Right renal pelvis (tissue), 4 donors: Measurements from ENCODE around the gene TMEM87A. TPM values are rescaled to one million over a fixed set of nuclear protein-coding genes. Genes with fewer than 3 reads are reported as not detected.

ENCODE experiments used
- DNase-seq, 4 donors: peaks; one replicate each; pipeline ENCODE4 v3.0.0-alpha.2; 2013; ENCODE audit warnings: low read depth in 4 of 4, low spot score in 3 of 4, missing footprints in 1 of 4
- polyA plus RNA-seq, 4 donors: library from polyadenylated mRNA; unstranded; fragments of 120-200 nt; gene quantifications; one replicate each; pipeline ENCODE4 v1.2.1, GENCODE V29; 2013; ENCODE audit not compliant: insufficient read length in 4 of 4

The TMEM87A gene
- polyA plus RNA-seq, 4 donors: 51.4 to 63.4 (median 61.5) TPM

DNA sequence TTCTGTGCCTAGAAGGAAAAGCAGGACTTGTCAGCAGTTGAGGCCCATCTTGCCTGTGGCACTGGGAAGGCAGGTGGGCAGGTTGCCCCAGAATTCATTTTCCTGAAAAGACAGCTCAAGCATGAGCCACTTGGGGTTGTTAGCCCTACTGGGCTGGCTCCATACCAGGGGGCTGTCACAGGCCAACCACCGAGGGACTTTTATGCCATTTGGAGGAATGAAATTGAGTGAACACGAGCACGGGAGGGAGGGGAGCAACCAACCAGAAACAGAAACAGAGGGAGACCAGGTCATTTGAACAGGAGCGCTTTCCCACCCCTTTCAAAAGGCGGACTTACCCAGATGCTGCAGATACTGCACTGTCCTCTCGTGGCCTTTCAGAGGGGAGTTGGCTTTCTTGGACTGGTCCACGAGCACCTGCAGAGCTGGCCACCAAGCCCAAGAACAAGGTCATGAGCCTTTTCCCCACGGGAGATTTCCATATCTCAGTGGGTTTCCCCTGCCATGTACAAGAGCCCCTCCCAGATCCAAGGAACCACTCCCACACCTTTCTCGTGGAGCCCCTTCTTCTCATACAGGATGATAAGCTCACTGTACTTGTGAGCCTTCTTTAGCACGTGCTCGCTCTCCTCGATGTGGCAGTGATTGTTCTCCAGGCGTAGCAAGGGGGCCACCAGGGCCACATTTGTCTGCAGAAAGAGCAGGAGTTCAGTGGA, 106.8 kb downstream of the TMEM87A start:
- no peak for DNase-seq

DNA sequence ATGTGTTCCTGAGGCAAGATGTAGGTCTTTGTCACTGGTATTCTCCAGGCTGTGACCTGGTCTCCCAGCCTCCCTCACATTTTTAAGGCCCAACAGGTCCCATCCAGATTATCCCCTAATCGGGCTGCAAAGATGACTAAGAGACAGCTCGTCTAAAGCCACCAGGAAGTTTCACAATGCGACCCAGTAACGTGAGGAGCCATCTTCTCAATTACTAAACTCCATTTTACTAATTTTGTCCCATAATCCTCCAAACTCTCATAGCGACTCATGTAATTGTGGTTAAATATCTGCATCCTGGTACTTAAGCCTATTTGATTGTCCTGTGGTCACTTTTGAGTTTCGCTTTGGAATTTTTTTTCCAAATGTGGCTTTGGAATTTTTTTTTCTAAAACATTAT, 108.1 kb downstream of the TMEM87A start:
- DNase-seq: no peak

DNA sequence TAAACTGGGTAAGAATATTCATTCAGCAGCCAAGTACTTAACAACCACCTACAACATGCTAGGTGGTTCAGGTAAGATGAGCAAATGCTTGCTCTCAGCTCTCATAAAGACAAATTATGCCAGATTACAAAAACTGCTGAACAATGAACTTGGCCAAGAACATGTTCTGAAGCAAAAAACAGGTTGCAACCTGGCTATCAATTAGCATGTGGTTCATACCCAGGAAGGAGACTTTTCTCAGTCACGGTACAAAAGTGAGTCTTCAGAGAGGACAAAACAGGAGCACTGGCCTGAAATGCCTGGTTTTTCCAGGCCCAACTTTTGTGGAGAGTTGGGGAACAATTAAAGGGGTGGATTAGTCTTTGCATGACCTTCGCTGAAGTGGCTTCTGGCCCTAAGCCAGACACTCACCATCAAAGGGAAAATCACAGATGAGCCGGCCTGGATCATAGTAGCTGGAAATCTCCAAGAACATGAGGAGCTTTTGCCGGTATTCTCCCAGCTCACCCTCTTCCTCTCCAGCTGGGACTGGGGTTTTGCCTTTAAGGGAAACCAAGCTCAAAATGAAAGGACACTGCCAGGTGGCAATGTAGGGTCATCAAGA, 109.2 kb downstream of the TMEM87A start:
- DNase-seq: no peak

DNA sequence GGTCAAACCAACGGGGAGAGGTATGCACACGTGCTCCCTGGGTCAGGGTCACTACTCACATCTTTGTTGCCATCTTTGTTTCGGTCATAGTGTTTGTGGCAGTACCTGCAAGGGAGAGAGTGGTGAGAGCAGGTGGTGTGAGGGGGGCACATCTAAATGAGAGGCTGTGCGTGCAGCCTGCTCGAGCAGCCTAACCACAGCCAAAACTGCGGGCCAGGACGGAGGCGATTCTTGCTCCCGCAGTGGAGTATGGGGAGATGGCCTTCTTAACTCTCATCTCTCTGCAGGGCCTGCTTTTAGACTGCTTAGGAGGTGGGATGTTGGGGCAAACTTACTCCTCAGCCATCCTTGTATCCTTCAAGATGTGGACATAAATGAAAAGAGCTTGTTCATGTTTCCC, 109.9 kb downstream of the TMEM87A start:
- no peak for DNase-seq

Other genes starting within 250 kb of the TMEM87A start
- gene PLA2G4D, start 178.9 kb downstream of the TMEM87A start, polyA plus RNA-seq: under 1 TPM in 2 of 4 donors, not detected in 2; 0.07 to 0.09 TPM
- 10 to 100 TPM; 24.3 to 30.0 (median 27.0) TPM for gene PLA2G4F, start 116.8 kb downstream of the TMEM87A start, polyA plus RNA-seq
- gene VPS39, start 65.1 kb downstream of the TMEM87A start, polyA plus RNA-seq: 10 to 100 TPM; 56.6 to 65.9 (median 65.1) TPM
- 10 to 100 TPM; 23.6 to 33.9 (median 27.3) TPM for gene GANC, start 232 bp downstream of the TMEM87A start, polyA plus RNA-seq
- gene CAPN3, start 86.1 kb upstream of the TMEM87A start, polyA plus RNA-seq: 10 to 100 TPM; 20.3 to 29.1 (median 21.8) TPM
- gene ZNF106, start 217.7 kb upstream of the TMEM87A start, polyA plus RNA-seq: 10 to 100 TPM; 41.9 to 52.5 (median 47.7) TPM
- gene SNAP23, start 222.2 kb upstream of the TMEM87A start, polyA plus RNA-seq: 100 to 1,000 TPM in 3 of 4 donors, 10 to 100 TPM in 1; 92.7 to 120 (median 113) TPM